SK-N-SH (cell line): Measurements from ENCODE around the gene GRB10. TPM values are rescaled to one million over a fixed set of nuclear protein-coding genes. Genes with fewer than 3 reads are reported as not detected.

Experiments
- CTCF ChIA-PET: fragments of 300-600, 350-600 bp; formaldehyde crosslinking; extraction: SDS; loops from one replicate; lab custom pipeline; 2021; lab: Yijun Ruan, JAX
- POLR2A ChIA-PET: fragments of 350-600 bp; sonication (Branson Sonifier 250); formaldehyde crosslinking; extraction: SDS; loops from one replicate; lab custom pipeline; 2020; ENCODE audit warnings: antibody characterized with exemption, inconsistent platforms; lab: Yijun Ruan, JAX
- DNase-seq: peaks from one replicate; pipeline ENCODE4 v3.0.0; 2012
- H2AFZ ChIP-seq: fragments of 200-600 bp; sonication (generic); 2 replicates; pipeline ENCODE4 v1.8.1; 2016; ENCODE audit warnings: antibody characterized with exemption, mild to moderate bottlenecking, low read depth
- H3F3A ChIP-seq: fragments of 200-600 bp; sonication (generic); replicated peaks from 2 replicates; pipeline ENCODE3; 2016; ENCODE audit warnings: antibody characterized with exemption, mild to moderate bottlenecking; ENCODE audit not compliant: insufficient read depth
- H3K27ac ChIP-seq, 2 experiments: fragments of 200-500 bp in 1 of 2; fragments of 200-600 bp in 1 of 2; sonication (Bioruptor generic) in 1 of 2; sonication (generic), shearing (Covaris generic) in 1 of 2; 2 replicates each; pipeline versions ENCODE4 v1.5.1 to v1.6.1; 2014 to 2016; ENCODE audit warnings: low read depth in 2 of 2, inconsistent platforms in 1 of 2, low read length in 1 of 2, mild to moderate bottlenecking in 1 of 2, mixed read lengths in 1 of 2
- H3K27me3 ChIP-seq: fragments of 200-600 bp; sonication (generic), shearing (Covaris generic); 2 replicates; pipeline ENCODE4 v1.6.1; 2016; ENCODE audit warnings: mixed run types; ENCODE audit not compliant: insufficient read depth
- H3K36me3 ChIP-seq, 2 experiments: fragments of 200-500 bp in 1 of 2; fragments of 200-600 bp in 1 of 2; sonication (Bioruptor generic) in 1 of 2; sonication (generic) in 1 of 2; replicated peaks in 1 of 2; 2 replicates each; pipeline versions ENCODE3 to v1.5.1; 2014 to 2016; ENCODE audit warnings: low read length in 1 of 2, mild to moderate bottlenecking in 1 of 2; ENCODE audit not compliant: insufficient read depth in 2 of 2, control insufficient read depth in 1 of 2
- H3K4me1 ChIP-seq, 2 experiments: fragments of 200-500 bp in 1 of 2; fragments of 200-600 bp in 1 of 2; sonication (Bioruptor generic) in 1 of 2; sonication (generic), shearing (Covaris generic) in 1 of 2; 2 replicates each; pipeline versions ENCODE4 v1.5.1 to v1.6.1; 2014 to 2016; ENCODE audit warnings: low read depth in 1 of 2, low read length in 1 of 2, mixed run types in 1 of 2; ENCODE audit not compliant: insufficient read depth in 2 of 2, control insufficient read depth in 1 of 2
- H3K4me2 ChIP-seq: fragments of 200-600 bp; sonication (generic), shearing (Covaris generic); 2 replicates; pipeline ENCODE4 v1.6.1; 2017; ENCODE audit warnings: mixed run types
- H3K4me3 ChIP-seq, 2 experiments: fragments of 200-500 bp in 1 of 2; fragments of 200-600 bp in 1 of 2; sonication (Bioruptor generic) in 1 of 2; sonication (generic), shearing (Covaris generic) in 1 of 2; 2 replicates each; pipeline versions ENCODE4 v1.5.1 to v1.8.1; 2014 to 2016; ENCODE audit warnings: low read depth in 2 of 2, inconsistent platforms in 1 of 2, low read length in 1 of 2, mild to moderate bottlenecking in 1 of 2, mixed read lengths in 1 of 2, moderate library complexity in 1 of 2
- H3K79me2 ChIP-seq: fragments of 200-600 bp; sonication (generic); 2 replicates; pipeline ENCODE4 v1.8.1; 2017; ENCODE audit warnings: mild to moderate bottlenecking; ENCODE audit not compliant: insufficient read depth
- H3K9ac ChIP-seq: fragments of 200-600 bp; sonication (generic); 2 replicates; pipeline ENCODE4 v1.6.1; 2017; ENCODE audit warnings: mixed run types
- H3K9me2 ChIP-seq: fragments of 200-600 bp; sonication (generic); 2 replicates; pipeline ENCODE4 v1.6.1; 2017; ENCODE audit warnings: mixed run types
- H3K9me3 ChIP-seq: fragments of 200-600 bp; sonication (generic); 2 replicates; pipeline ENCODE4 v1.6.1; 2017; ENCODE audit warnings: mixed run types, mild to moderate bottlenecking, moderate library complexity
- H4K20me1 ChIP-seq: fragments of 200-600 bp; sonication (generic); 2 replicates; pipeline ENCODE4 v1.6.1; 2017; ENCODE audit warnings: mild to moderate bottlenecking, mixed run types; ENCODE audit not compliant: insufficient read depth
- CHD2 ChIP-seq: fragments of 150-350 bp; IDR thresholded peaks from 2 replicates; pipeline ENCODE4 v1.6.1; 2018; ENCODE audit warnings: low read length; ENCODE audit not compliant: partially characterized antibody
- ELF1 ChIP-seq: IDR thresholded peaks from 2 replicates; pipeline ENCODE4 v1.4.0; 2012
- EP300 ChIP-seq, 2 experiments: IDR thresholded peaks; 2 replicates each; pipeline versions ENCODE4 v1.4.0 to v1.6.1; 2012; ENCODE audit warnings: borderline replicate concordance in 1 of 2, low read depth in 1 of 2, low read length in 1 of 2
- FOSL2 ChIP-seq: IDR thresholded peaks from 2 replicates; pipeline ENCODE4 v1.4.0; 2012; ENCODE audit warnings: low read depth, mild to moderate bottlenecking, moderate library complexity, borderline replicate concordance
- FOXJ3 ChIP-seq: sonication (generic); formaldehyde crosslinking; IDR thresholded peaks from 2 replicates; pipeline ENCODE4 v1.5.1; 2020; ENCODE audit warnings: mild to moderate bottlenecking, missing genetic modification reagents
- GABPA ChIP-seq: IDR thresholded peaks from 2 replicates; pipeline ENCODE4 v1.4.0; 2012; ENCODE audit warnings: low read depth, mild to moderate bottlenecking
- MXI1 ChIP-seq: IDR thresholded peaks from 2 replicates; pipeline ENCODE4 v1.6.1; 2012; ENCODE audit warnings: mild to moderate bottlenecking, low read depth, low read length, improper control_type of control experiment
- POLR2AphosphoS5 ChIP-seq: IDR thresholded peaks from 2 replicates; pipeline ENCODE4 v1.6.1; 2012; ENCODE audit warnings: low read depth, low read length
- RAD21 ChIP-seq: IDR thresholded peaks from 2 replicates; pipeline ENCODE4 v1.6.1; 2012; ENCODE audit warnings: mild to moderate bottlenecking, low read length
- RXRA ChIP-seq: IDR thresholded peaks from 2 replicates; pipeline ENCODE4 v1.4.0; 2012; ENCODE audit warnings: low read depth, mild to moderate bottlenecking, borderline replicate concordance
- SIN3A ChIP-seq: IDR thresholded peaks from 2 replicates; pipeline ENCODE4 v1.6.1; 2012; ENCODE audit warnings: low read depth, mild to moderate bottlenecking, low read length, moderate library complexity, borderline replicate concordance
- SMC3 ChIP-seq: IDR thresholded peaks from 2 replicates; pipeline ENCODE4 v1.6.1; 2012; ENCODE audit warnings: low read depth, low read length, improper control_type of control experiment
- TAF1 ChIP-seq: IDR thresholded peaks from 2 replicates; pipeline ENCODE4 v1.6.1; 2012; ENCODE audit warnings: low read depth, mild to moderate bottlenecking, low read length, moderate library complexity, borderline replicate concordance
- TCF12 ChIP-seq: IDR thresholded peaks from 2 replicates; pipeline ENCODE4 v1.4.0; 2012
- TEAD4 ChIP-seq: IDR thresholded peaks from 2 replicates; pipeline ENCODE4 v1.4.0; 2012; ENCODE audit warnings: mild to moderate bottlenecking, borderline replicate concordance; ENCODE audit not compliant: insufficient read depth
- WGBS: methylation state at CpG from one replicate; pipeline ENCODE4 v1.1.6; 2017; ENCODE audit warnings: low lambda C conversion rate; 5-methylcytosine and 5-hydroxymethylcytosine counted together
- polyA plus RNA-seq, 3 experiments: library from polyadenylated mRNA; depleted of rRNA; stranded (reverse); fragments of >200 nt; gene quantifications; 2 replicates each; pipeline ENCODE4 v1.2.3, GENCODE V29; 2012
- TF ChIP-seq, protein P1 (sequence below): IDR thresholded peaks from 2 replicates; pipeline ENCODE4 v1.4.0; 2012; ENCODE audit warnings: low read depth, borderline replicate concordance
- TF ChIP-seq, protein P2 (sequence below): fragments of 200-600 bp; sonication (generic); IDR thresholded peaks from 2 replicates; pipeline ENCODE4 v1.6.1; 2017; ENCODE audit warnings: antibody characterized with exemption, mild to moderate bottlenecking, moderate library complexity
- TF ChIP-seq, protein P3 (sequence below): fragments of 150-350 bp; IDR thresholded peaks from 2 replicates; pipeline ENCODE4 v1.6.1; 2016; ENCODE audit warnings: mild to moderate bottlenecking, low read depth, low read length
- TF ChIP-seq, protein P4 (sequence below): fragments of 150-350 bp; IDR thresholded peaks from 2 replicates; pipeline ENCODE4 v1.6.1; 2017; ENCODE audit warnings: antibody characterized with exemption, low read length, low read depth, borderline replicate concordance
- TF ChIP-seq, protein P5 (sequence below): IDR thresholded peaks from 2 replicates; pipeline ENCODE4 v1.6.1; 2012; ENCODE audit warnings: mild to moderate bottlenecking, low read depth, low read length, moderate library complexity

The GRB10 gene
- polyA plus RNA-seq, 1 of the 3 experiments (the other 2 are of a cell fraction) = 5.1 TPM

DNA sequence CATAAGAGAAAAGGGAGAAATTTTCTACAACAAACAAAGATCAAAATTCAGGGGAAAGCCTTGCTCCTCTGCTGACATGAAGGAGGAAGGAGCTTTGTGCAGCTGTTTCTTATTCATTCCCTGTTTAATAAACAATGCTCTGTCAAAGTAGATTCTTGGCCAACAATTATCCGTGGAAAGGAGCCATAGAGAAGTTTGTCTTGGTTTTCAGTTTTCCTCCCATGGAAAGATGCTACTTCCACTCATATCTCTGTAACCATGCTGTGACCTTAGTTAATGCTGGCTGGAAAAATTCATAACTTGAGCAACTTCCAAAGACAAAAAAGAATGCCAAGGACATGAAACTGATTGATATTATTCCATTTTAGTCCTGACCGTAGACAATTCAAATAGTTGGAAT lies 225.6 kb downstream of the GRB10 start:
- H3K79me2 ChIP-seq = no peaks in the 10 kb centered on the region

More for the DNA sequence above, 225.6 kb downstream of the GRB10 start:
- H3K9ac ChIP-seq = no peak overlapping the region
- H3K27me3 ChIP-seq = peaks cover 60% of the 10 kb centered on the region
- no peaks in the 10 kb centered on the region for H3F3A ChIP-seq
- peaks cover 0 to 64% of the 10 kb centered on the region in 2 experiments; a peak in 2 of 4 replicates for H3K4me1 ChIP-seq
- no peaks in the 10 kb centered on the region for H3K9me2 ChIP-seq
- no peak for DNase-seq
- no peaks in the 10 kb centered on the region for H4K20me1 ChIP-seq
- H3K36me3 ChIP-seq = no peaks in the 10 kb centered on the region
- no peaks in the 10 kb centered on the region for H3K9me3 ChIP-seq
- H3K4me2 ChIP-seq = no peak overlapping the region
- peak overlapping the region in 1 of 2 experiments; percentile 55; a peak in 1 of 4 replicates for H3K4me3 ChIP-seq
- H2AFZ ChIP-seq = no peak overlapping the region
- TF ChIP-seq, protein P1, sequence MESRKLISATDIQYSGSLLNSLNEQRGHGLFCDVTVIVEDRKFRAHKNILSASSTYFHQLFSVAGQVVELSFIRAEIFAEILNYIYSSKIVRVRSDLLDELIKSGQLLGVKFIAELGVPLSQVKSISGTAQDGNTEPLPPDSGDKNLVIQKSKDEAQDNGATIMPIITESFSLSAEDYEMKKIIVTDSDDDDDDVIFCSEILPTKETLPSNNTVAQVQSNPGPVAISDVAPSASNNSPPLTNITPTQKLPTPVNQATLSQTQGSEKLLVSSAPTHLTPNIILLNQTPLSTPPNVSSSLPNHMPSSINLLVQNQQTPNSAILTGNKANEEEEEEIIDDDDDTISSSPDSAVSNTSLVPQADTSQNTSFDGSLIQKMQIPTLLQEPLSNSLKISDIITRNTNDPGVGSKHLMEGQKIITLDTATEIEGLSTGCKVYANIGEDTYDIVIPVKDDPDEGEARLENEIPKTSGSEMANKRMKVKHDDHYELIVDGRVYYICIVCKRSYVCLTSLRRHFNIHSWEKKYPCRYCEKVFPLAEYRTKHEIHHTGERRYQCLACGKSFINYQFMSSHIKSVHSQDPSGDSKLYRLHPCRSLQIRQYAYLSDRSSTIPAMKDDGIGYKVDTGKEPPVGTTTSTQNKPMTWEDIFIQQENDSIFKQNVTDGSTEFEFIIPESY = no peak
- TF ChIP-seq TCF12 (no peak), FOSL2 (no peak), TAF1 (no peak), SMC3 (no peak), POLR2AphosphoS5 (no peak), RAD21 (no peak), SIN3A (no peak), TEAD4 (no peak), GABPA (no peak), RXRA (no peak), ELF1 (no peak), FOXJ3 (CRISPR knock-in tag) (no peak), CHD2 (no peak), MXI1 (no peak), EP300 (IDR thresholded peaks at IDR 0.05; ENCODE audit: borderline replicate concordance in 1 of 2, low read depth in 1 of 2, low read length in 1 of 2) (no peak)
- TF ChIP-seq, protein P2, sequence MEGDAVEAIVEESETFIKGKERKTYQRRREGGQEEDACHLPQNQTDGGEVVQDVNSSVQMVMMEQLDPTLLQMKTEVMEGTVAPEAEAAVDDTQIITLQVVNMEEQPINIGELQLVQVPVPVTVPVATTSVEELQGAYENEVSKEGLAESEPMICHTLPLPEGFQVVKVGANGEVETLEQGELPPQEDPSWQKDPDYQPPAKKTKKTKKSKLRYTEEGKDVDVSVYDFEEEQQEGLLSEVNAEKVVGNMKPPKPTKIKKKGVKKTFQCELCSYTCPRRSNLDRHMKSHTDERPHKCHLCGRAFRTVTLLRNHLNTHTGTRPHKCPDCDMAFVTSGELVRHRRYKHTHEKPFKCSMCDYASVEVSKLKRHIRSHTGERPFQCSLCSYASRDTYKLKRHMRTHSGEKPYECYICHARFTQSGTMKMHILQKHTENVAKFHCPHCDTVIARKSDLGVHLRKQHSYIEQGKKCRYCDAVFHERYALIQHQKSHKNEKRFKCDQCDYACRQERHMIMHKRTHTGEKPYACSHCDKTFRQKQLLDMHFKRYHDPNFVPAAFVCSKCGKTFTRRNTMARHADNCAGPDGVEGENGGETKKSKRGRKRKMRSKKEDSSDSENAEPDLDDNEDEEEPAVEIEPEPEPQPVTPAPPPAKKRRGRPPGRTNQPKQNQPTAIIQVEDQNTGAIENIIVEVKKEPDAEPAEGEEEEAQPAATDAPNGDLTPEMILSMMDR = no peak
- TF ChIP-seq, protein P3, sequence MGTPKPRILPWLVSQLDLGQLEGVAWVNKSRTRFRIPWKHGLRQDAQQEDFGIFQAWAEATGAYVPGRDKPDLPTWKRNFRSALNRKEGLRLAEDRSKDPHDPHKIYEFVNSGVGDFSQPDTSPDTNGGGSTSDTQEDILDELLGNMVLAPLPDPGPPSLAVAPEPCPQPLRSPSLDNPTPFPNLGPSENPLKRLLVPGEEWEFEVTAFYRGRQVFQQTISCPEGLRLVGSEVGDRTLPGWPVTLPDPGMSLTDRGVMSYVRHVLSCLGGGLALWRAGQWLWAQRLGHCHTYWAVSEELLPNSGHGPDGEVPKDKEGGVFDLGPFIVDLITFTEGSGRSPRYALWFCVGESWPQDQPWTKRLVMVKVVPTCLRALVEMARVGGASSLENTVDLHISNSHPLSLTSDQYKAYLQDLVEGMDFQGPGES = no peak
- TF ChIP-seq, protein P4, sequence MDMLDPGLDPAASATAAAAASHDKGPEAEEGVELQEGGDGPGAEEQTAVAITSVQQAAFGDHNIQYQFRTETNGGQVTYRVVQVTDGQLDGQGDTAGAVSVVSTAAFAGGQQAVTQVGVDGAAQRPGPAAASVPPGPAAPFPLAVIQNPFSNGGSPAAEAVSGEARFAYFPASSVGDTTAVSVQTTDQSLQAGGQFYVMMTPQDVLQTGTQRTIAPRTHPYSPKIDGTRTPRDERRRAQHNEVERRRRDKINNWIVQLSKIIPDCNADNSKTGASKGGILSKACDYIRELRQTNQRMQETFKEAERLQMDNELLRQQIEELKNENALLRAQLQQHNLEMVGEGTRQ = no peak
- TF ChIP-seq, protein P5, sequence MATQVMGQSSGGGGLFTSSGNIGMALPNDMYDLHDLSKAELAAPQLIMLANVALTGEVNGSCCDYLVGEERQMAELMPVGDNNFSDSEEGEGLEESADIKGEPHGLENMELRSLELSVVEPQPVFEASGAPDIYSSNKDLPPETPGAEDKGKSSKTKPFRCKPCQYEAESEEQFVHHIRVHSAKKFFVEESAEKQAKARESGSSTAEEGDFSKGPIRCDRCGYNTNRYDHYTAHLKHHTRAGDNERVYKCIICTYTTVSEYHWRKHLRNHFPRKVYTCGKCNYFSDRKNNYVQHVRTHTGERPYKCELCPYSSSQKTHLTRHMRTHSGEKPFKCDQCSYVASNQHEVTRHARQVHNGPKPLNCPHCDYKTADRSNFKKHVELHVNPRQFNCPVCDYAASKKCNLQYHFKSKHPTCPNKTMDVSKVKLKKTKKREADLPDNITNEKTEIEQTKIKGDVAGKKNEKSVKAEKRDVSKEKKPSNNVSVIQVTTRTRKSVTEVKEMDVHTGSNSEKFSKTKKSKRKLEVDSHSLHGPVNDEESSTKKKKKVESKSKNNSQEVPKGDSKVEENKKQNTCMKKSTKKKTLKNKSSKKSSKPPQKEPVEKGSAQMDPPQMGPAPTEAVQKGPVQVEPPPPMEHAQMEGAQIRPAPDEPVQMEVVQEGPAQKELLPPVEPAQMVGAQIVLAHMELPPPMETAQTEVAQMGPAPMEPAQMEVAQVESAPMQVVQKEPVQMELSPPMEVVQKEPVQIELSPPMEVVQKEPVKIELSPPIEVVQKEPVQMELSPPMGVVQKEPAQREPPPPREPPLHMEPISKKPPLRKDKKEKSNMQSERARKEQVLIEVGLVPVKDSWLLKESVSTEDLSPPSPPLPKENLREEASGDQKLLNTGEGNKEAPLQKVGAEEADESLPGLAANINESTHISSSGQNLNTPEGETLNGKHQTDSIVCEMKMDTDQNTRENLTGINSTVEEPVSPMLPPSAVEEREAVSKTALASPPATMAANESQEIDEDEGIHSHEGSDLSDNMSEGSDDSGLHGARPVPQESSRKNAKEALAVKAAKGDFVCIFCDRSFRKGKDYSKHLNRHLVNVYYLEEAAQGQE = no peak
- WGBS = 47% methylated on average over 2 of the region's 2 CpGs
- H3K27ac ChIP-seq = peak overlapping the region in 1 of 2 experiments; percentile 67; a peak in 2 of 4 replicates
- CTCF ChIA-PET = interaction anchor here (1.2 to 3.9 kb wide), 9 partner anchors 15 to 121 kb away, joined by 3 to 27 read pairs (median 4); no protein-coding TSS in a partner anchor
- POLR2A ChIA-PET = interaction anchor here (0.7 to 4.6 kb wide), 5 partner anchors 21 to 239 kb away, joined by 3 to 48 read pairs (median 23); no protein-coding TSS in a partner anchor
